Astrocyte (in vitro differentiated cells and primary cell): ENCODE results near the gene PCDHGA4. TPM values are rescaled to one million over a fixed set of nuclear protein-coding genes. Genes with fewer than 3 reads are reported as not detected.

Source experiments
- DNase-seq: peaks from one replicate; pipeline ENCODE4 v3.0.0-alpha.2; 2010; ENCODE audit warnings: low read depth
- FAIRE-seq: peaks from 2 replicates; lab custom pipeline; 2011; peaks lifted over from hg19 to GRCh38; lab: Jason Lieb, UNC
- H2AFZ ChIP-seq: 2 replicates; pipeline ENCODE4 v1.6.0; 2012; ENCODE audit warnings: low read depth, low read length, inconsistent platforms
- H3K27ac ChIP-seq: 2 replicates; pipeline ENCODE4 v1.5.1; 2011; ENCODE audit warnings: low read depth, low read length, inconsistent platforms
- H3K27me3 ChIP-seq: 2 replicates; pipeline ENCODE4 v1.6.0; 2011; ENCODE audit warnings: low read length, inconsistent platforms; ENCODE audit not compliant: insufficient read depth
- H3K36me3 ChIP-seq: 2 replicates; pipeline ENCODE4 v1.5.1; 2011; ENCODE audit warnings: low read length, inconsistent platforms; ENCODE audit not compliant: insufficient read depth
- H3K4me1 ChIP-seq: 2 replicates; pipeline ENCODE4 v1.5.1; 2011; ENCODE audit warnings: low read length, inconsistent platforms; ENCODE audit not compliant: insufficient read depth
- H3K4me2 ChIP-seq: 2 replicates; pipeline ENCODE4 v1.6.0; 2012; ENCODE audit warnings: low read length, inconsistent platforms
- H3K4me3 ChIP-seq: 2 replicates; pipeline ENCODE4 v1.5.1; 2011; ENCODE audit warnings: low read depth, mild to moderate bottlenecking, low read length, inconsistent platforms; ENCODE audit not compliant: insufficient read depth
- H3K79me2 ChIP-seq: 2 replicates; pipeline ENCODE4 v1.6.0; 2012; ENCODE audit warnings: mild to moderate bottlenecking, low read length, inconsistent platforms; ENCODE audit not compliant: insufficient read depth
- H3K9ac ChIP-seq: 2 replicates; pipeline ENCODE4 v1.6.0; 2012; ENCODE audit warnings: mild to moderate bottlenecking, low read length, inconsistent platforms
- H3K9me3 ChIP-seq: 2 replicates; pipeline ENCODE4 v1.5.1; 2012; ENCODE audit warnings: low read depth, mild to moderate bottlenecking, low read length, inconsistent platforms; ENCODE audit not compliant: insufficient read depth
- H4K20me1 ChIP-seq: 2 replicates; pipeline ENCODE4 v1.6.0; 2012; ENCODE audit warnings: low read length, inconsistent platforms; ENCODE audit not compliant: insufficient read depth
- H3K27ac Mint-ChIP-seq: one replicate; pipeline ENCODE4 v1.8.0; 2021; ENCODE audit warnings: mild to moderate bottlenecking, mixed read lengths; ENCODE audit not compliant: unreplicated experiment
- H3K27me3 Mint-ChIP-seq: one replicate; pipeline ENCODE4 v1.8.0; 2021; ENCODE audit warnings: low read depth, mixed read lengths; ENCODE audit not compliant: unreplicated experiment
- H3K36me3 Mint-ChIP-seq: one replicate; pipeline ENCODE4 v1.8.0; 2021; ENCODE audit warnings: low read depth, mixed read lengths; ENCODE audit not compliant: unreplicated experiment
- H3K4me1 Mint-ChIP-seq: one replicate; pipeline ENCODE4 v1.8.0; 2021; ENCODE audit warnings: low read depth, mixed read lengths; ENCODE audit not compliant: unreplicated experiment
- H3K4me3 Mint-ChIP-seq: one replicate; pipeline ENCODE4 v1.8.0; 2021; ENCODE audit warnings: mild to moderate bottlenecking, moderate library complexity, mixed read lengths; ENCODE audit not compliant: unreplicated experiment
- H3K9me3 Mint-ChIP-seq: one replicate; pipeline ENCODE4 v1.8.0; 2021; ENCODE audit warnings: mild to moderate bottlenecking, mixed read lengths; ENCODE audit not compliant: unreplicated experiment
- EZH2 ChIP-seq: IDR thresholded peaks from 2 replicates; pipeline ENCODE4 v1.6.1; 2012; ENCODE audit warnings: mild to moderate bottlenecking, low read length, inconsistent platforms; ENCODE audit not compliant: insufficient read depth
- total RNA-seq: library from RNA; stranded (reverse); gene quantifications from 2 replicates; pipeline ENCODE4 v1.2.1, GENCODE V29; 2021
- TF ChIP-seq, protein P1 (sequence below): IDR thresholded peaks from 2 replicates; pipeline ENCODE4 v1.5.1; 2011; ENCODE audit warnings: low read depth, mild to moderate bottlenecking, inconsistent platforms, low read length, moderate library complexity; ENCODE audit not compliant: insufficient read depth

The PCDHGA4 gene
- total RNA-seq, 1 donor from 2014 or later = 0.48 TPM

DNA sequence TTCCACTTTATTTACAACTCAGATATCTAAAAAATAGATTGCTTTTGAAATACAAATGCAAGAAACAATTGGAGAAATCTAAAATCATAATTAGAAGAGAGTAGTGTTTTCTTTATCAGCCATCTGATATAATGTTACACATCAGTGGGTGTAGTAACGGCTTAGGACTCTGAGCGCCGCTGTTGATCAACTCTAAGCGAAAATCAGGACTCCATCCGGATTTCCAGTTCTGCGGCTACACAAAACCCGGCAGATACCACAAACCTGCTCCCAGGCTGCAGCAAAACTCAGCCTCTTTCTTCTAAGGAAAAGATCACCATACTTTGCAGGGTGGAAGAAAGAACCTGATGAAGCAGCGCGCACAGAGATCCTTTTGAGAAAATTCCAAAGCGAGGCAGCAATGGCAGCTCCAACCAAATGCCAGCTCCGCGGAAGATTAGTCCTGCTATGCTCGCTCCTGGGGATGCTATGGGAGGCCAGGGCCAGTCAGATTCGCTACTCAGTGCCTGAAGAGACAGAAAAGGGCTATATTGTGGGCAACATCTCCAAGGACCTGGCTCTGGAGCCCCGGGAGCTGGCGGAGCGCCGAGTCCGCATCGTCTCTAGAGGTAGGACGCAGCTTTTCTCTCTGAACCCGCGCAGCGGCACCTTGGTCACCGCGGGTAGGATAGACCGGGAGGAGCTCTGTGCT, 47.9 kb downstream of the PCDHGA4 start, which contains the start of gene PCDHGA9:
TSS of gene PCDHGA9 (plus strand) at position 226 of the 691 bp plus-strand sequence. CDS start at position 401, 175 bp downstream.
- peaks cover 18% of the 10 kb centered on the region for H3K9me3 Mint-ChIP-seq
- DNase-seq = no peak
- H3K4me1 Mint-ChIP-seq = no peaks in the 10 kb centered on the region

DNA sequence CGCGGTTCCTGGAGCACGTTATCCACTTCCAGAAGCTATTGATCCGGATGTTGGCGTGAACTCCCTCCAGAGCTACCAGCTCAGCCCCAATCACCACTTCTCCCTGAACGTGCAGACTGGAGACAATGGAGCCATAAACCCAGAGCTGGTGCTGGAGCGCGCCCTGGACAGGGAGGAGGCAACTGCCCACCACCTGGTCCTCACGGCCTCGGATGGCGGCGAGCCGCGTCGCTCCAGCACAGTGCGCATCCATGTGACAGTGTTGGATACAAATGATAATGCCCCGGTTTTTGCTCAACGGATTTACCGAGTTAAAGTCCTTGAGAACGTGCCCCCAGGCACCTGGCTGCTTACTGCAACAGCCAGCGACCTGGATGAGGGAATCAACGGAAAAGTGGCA, 48.6 kb downstream of the PCDHGA4 start:
- H3K4me3 ChIP-seq = no peak overlapping the region
- H3K27ac Mint-ChIP-seq = no peak overlapping the region
- H3K4me1 Mint-ChIP-seq = no peaks in the 10 kb centered on the region
- H3K9me3 Mint-ChIP-seq = peaks cover 20% of the 10 kb centered on the region
- no peak for DNase-seq
- no peaks in the 10 kb centered on the region for H4K20me1 ChIP-seq
- no peaks in the 10 kb centered on the region for H3K27me3 Mint-ChIP-seq
- H3K9ac ChIP-seq = no peak overlapping the region
- H2AFZ ChIP-seq = peak overlapping the region; percentile 13
- TF ChIP-seq, protein P1, sequence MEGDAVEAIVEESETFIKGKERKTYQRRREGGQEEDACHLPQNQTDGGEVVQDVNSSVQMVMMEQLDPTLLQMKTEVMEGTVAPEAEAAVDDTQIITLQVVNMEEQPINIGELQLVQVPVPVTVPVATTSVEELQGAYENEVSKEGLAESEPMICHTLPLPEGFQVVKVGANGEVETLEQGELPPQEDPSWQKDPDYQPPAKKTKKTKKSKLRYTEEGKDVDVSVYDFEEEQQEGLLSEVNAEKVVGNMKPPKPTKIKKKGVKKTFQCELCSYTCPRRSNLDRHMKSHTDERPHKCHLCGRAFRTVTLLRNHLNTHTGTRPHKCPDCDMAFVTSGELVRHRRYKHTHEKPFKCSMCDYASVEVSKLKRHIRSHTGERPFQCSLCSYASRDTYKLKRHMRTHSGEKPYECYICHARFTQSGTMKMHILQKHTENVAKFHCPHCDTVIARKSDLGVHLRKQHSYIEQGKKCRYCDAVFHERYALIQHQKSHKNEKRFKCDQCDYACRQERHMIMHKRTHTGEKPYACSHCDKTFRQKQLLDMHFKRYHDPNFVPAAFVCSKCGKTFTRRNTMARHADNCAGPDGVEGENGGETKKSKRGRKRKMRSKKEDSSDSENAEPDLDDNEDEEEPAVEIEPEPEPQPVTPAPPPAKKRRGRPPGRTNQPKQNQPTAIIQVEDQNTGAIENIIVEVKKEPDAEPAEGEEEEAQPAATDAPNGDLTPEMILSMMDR = no peak
- TF ChIP-seq EZH2 = no peak
- H3K4me2 ChIP-seq = peak overlapping the region; percentile 75
- peaks cover 15% of the 10 kb centered on the region for H3K36me3 Mint-ChIP-seq
- no peaks in the 10 kb centered on the region for H3K36me3 ChIP-seq
- no peak for FAIRE-seq
- no peak overlapping the region for H3K27ac ChIP-seq
- H3K79me2 ChIP-seq = peaks cover 9% of the 10 kb centered on the region
- no peaks in the 10 kb centered on the region for H3K27me3 ChIP-seq
- H3K9me3 ChIP-seq = peaks cover 50% of the 10 kb centered on the region
- no peak overlapping the region for H3K4me3 Mint-ChIP-seq
- no peaks in the 10 kb centered on the region for H3K4me1 ChIP-seq

More for the DNA sequence above, 47.9 kb downstream of the PCDHGA4 start, which contains the start of gene PCDHGA9:
- no peak within 1 kb of the TSS for H3K27ac Mint-ChIP-seq
- Histone ChIP-seq H3K4me3 (peak within 1 kb of the TSS; percentile 41), H3K27ac (no peak within 1 kb of the TSS), H3K79me2 (peaks cover 9% of the 10 kb centered on the region), H2AFZ (peak within 1 kb of the TSS; percentile 13), H4K20me1 (no peaks in the 10 kb centered on the region), H3K4me2 (peak within 1 kb of the TSS; percentile 75), H3K27me3 (no peaks in the 10 kb centered on the region), H3K9ac (peak within 1 kb of the TSS; percentile 2), H3K36me3 (no peaks in the 10 kb centered on the region), H3K9me3 (peaks cover 46% of the 10 kb centered on the region), H3K4me1 (no peaks in the 10 kb centered on the region)
- H3K27me3 Mint-ChIP-seq = no peaks in the 10 kb centered on the region
- no peak for FAIRE-seq
- no peak for TF ChIP-seq EZH2
- TF ChIP-seq, protein P1 = peak; percentile 32
- peaks cover 15% of the 10 kb centered on the region for H3K36me3 Mint-ChIP-seq
- no peak within 1 kb of the TSS for H3K4me3 Mint-ChIP-seq

Other genes starting within 250 kb of the PCDHGA4 start
- gene PCDHB4, start 233.2 kb upstream of the PCDHGA4 start, total RNA-seq = 1.0 and 1.1 TPM in 2 replicates
- 8.7 and 9.7 TPM in 2 replicates for gene PCDHB5, start 219.8 kb upstream of the PCDHGA4 start, total RNA-seq
- gene PCDHB6, start 205.0 kb upstream of the PCDHGA4 start, total RNA-seq = 0.50 and 0.70 TPM in 2 replicates
- gene PCDHB7, start 182.4 kb upstream of the PCDHGA4 start, total RNA-seq = 0.79 and 1.0 TPM in 2 replicates
- gene PCDHB8, start 177.2 kb upstream of the PCDHGA4 start, total RNA-seq = 4.9 and 5.3 TPM in 2 replicates
- gene PCDHB16, start 172.6 kb upstream of the PCDHGA4 start, total RNA-seq = 3.2 and 4.4 TPM in 2 replicates
- gene PCDHB9, start 167.9 kb upstream of the PCDHGA4 start, total RNA-seq = 3.6 and 5.3 TPM in 2 replicates
- 6.4 and 7.0 TPM in 2 replicates for gene PCDHB10, start 162.7 kb upstream of the PCDHGA4 start, total RNA-seq
- 2.1 TPM in 2 replicates for gene PCDHB11, start 155.4 kb upstream of the PCDHGA4 start, total RNA-seq
- gene PCDHB12, start 146.3 kb upstream of the PCDHGA4 start, total RNA-seq = 0.87 and 1.2 TPM in 2 replicates
- 3.3 TPM in 2 replicates for gene PCDHB13, start 141.1 kb upstream of the PCDHGA4 start, total RNA-seq
- 5.6 and 6.4 TPM in 2 replicates for gene PCDHB14, start 131.7 kb upstream of the PCDHGA4 start, total RNA-seq
- gene PCDHB15, start 109.6 kb upstream of the PCDHGA4 start, total RNA-seq = 1.3 and 1.6 TPM in 2 replicates
- gene SLC25A2, start 51.0 kb upstream of the PCDHGA4 start, total RNA-seq = 0.19 and 0.25 TPM in 2 replicates
- 95.1 and 102 TPM in 2 replicates for gene TAF7, start 34.2 kb upstream of the PCDHGA4 start, total RNA-seq
- gene PCDHGA1, start 24.5 kb upstream of the PCDHGA4 start, total RNA-seq = 0.17 and 0.27 TPM in 2 replicates
- gene PCDHGA2, start 16.3 kb upstream of the PCDHGA4 start, total RNA-seq = 0.14 and 0.17 TPM in 2 replicates
- gene PCDHGA3, start 11.2 kb upstream of the PCDHGA4 start, total RNA-seq = 0.14 and 0.17 TPM in 2 replicates
- 1.0 and 1.5 TPM in 2 replicates for gene PCDHGB1, start 4.9 kb upstream of the PCDHGA4 start, total RNA-seq
- gene PCDHGB2, start 5.0 kb downstream of the PCDHGA4 start, total RNA-seq = 1.4 TPM in 2 replicates
- gene PCDHGA5, start 9.1 kb downstream of the PCDHGA4 start, total RNA-seq = 0.29 and 0.30 TPM in 2 replicates
- gene PCDHGB3, start 15.2 kb downstream of the PCDHGA4 start, total RNA-seq = 0.10 and 0.14 TPM in 2 replicates
- gene PCDHGA6, start 18.9 kb downstream of the PCDHGA4 start, total RNA-seq = 0.22 and 0.41 TPM in 2 replicates
- 0.57 and 0.62 TPM in 2 replicates for gene PCDHGA7, start 27.7 kb downstream of the PCDHGA4 start, total RNA-seq
- gene PCDHGB4, start 32.7 kb downstream of the PCDHGA4 start, total RNA-seq = 13.6 and 15.7 TPM in 2 replicates
- gene PCDHGA8, start 37.6 kb downstream of the PCDHGA4 start, total RNA-seq = 1.0 and 1.2 TPM in 2 replicates
- gene PCDHGB5, start 42.9 kb downstream of the PCDHGA4 start, total RNA-seq = 1.1 and 2.1 TPM in 2 replicates
- gene PCDHGA9, start 47.8 kb downstream of the PCDHGA4 start, total RNA-seq = 0.73 and 0.87 TPM in 2 replicates
- gene PCDHGB6, start 53.0 kb downstream of the PCDHGA4 start, total RNA-seq = 18.4 and 19.9 TPM in 2 replicates
- 34.0 and 41.6 TPM in 2 replicates for gene PCDHGA10, start 58.0 kb downstream of the PCDHGA4 start, total RNA-seq
- 22.4 and 26.1 TPM in 2 replicates for gene PCDHGB7, start 62.7 kb downstream of the PCDHGA4 start, total RNA-seq
- gene PCDHGA11, start 66.0 kb downstream of the PCDHGA4 start, total RNA-seq = 5.3 and 5.8 TPM in 2 replicates
- 1.2 and 1.6 TPM in 2 replicates for gene PCDHGA12, start 75.5 kb downstream of the PCDHGA4 start, total RNA-seq
- gene PCDHGC3, start 120.9 kb downstream of the PCDHGA4 start, total RNA-seq = 84.7 and 100.0 TPM in 2 replicates
- 6.6 and 7.4 TPM in 2 replicates for gene PCDHGC4, start 130.0 kb downstream of the PCDHGA4 start, total RNA-seq
- gene PCDHGC5, start 134.1 kb downstream of the PCDHGA4 start, total RNA-seq = 7.7 and 10.9 TPM in 2 replicates